SW 1271 (cell line): ENCODE data around the gene TRMT6.

Source experiments
- DNase-seq, 2 experiments: peaks; one replicate each; lab custom pipeline; 2025; lab: John Stamatoyannopoulos, UW

TRMT6 gene

GRCh38 chr20:5950271-5951031 lies at the start of gene TRMT6, which contains the start of gene MCM8:
Gene TRMT6 (minus strand): TSS chr20:5950533. CDS start chr20:5950405, 128 bp downstream.
Gene MCM8 (plus strand): TSS chr20:5950652. CDS start chr20:5952016, 1,364 bp downstream.
- DNase-seq, result peak; percentile 96 to 99

GRCh38 chr20:5999783-6000182 lies 49.5 kb upstream of the TRMT6 start:
- no peak for DNase-seq

- no peak for DNase-seq
These were observed 46.4 kb upstream of the TRMT6 start for GRCh38 chr20:5996765-5997164.

- DNase-seq, result no peak
These were observed 41.5 kb upstream of the TRMT6 start for GRCh38 chr20:5991623-5992441.

GRCh38 chr20:5990946-5991345 lies 40.6 kb upstream of the TRMT6 start:
- no peak for DNase-seq

- DNase-seq, result no peak
These were observed 39.2 kb upstream of the TRMT6 start for GRCh38 chr20:5989539-5989938.

GRCh38 chr20:5987383-5987782 lies 37.0 kb upstream of the TRMT6 start:
- DNase-seq, result no peak

- no peak for DNase-seq
These were observed 30.6 kb upstream of the TRMT6 start for GRCh38 chr20:5980720-5981538.

GRCh38 chr20:5979801-5980200 lies 29.5 kb upstream of the TRMT6 start:
- no peak for DNase-seq

GRCh38 chr20:5977975-5978374 lies 27.6 kb upstream of the TRMT6 start:
- DNase-seq, result no peak

- no peak for DNase-seq
These were observed 26.9 kb upstream of the TRMT6 start for GRCh38 chr20:5977223-5977622.

GRCh38 chr20:5975778-5976177 lies 25.4 kb upstream of the TRMT6 start:
- DNase-seq, result no peak

GRCh38 chr20:5974531-5974930 lies 24.2 kb upstream of the TRMT6 start:
- DNase-seq, result no peak

GRCh38 chr20:5973971-5974370 lies 23.6 kb upstream of the TRMT6 start:
- DNase-seq, result no peak

- DNase-seq, result no peak
These were observed 22.8 kb upstream of the TRMT6 start for GRCh38 chr20:5973172-5973571.

GRCh38 chr20:5971203-5971602 lies 20.9 kb upstream of the TRMT6 start:
- no peak for DNase-seq

- DNase-seq, result no peak
These were observed 20.0 kb upstream of the TRMT6 start for GRCh38 chr20:5970381-5970780.

- no peak for DNase-seq
These were observed 19.6 kb upstream of the TRMT6 start for GRCh38 chr20:5969940-5970339.

GRCh38 chr20:5969348-5969935 lies 19.1 kb upstream of the TRMT6 start:
- no peak for DNase-seq

GRCh38 chr20:5968462-5968861 lies 18.1 kb upstream of the TRMT6 start:
- DNase-seq, result no peak

- no peak for DNase-seq
These were observed 17.1 kb upstream of the TRMT6 start for GRCh38 chr20:5967469-5967868.

- DNase-seq, result no peak
These were observed 426 bp downstream of the TRMT6 start for GRCh38 chr20:5949943-5950270.
